HL-60 (cell line): ENCODE data around the gene RABGAP1L.
"Not testable (repeated sequence)": the region's sequence is repeated elsewhere in the genome, so short reads cannot be mapped to it uniquely, and the experiment has no call there.

Experiments
- DNase-seq, 2 experiments: peaks; one replicate each; pipeline ENCODE4 v3.0.0-alpha.2; 2010 to 2020; ENCODE audit warnings: low read depth in 1 of 2, low spot score in 1 of 2
- H3K27ac ChIP-seq: fragments of 250-450 bp; sonication (Bioruptor Pico); replicated peaks from 2 replicates; pipeline ENCODE4 v1.5.1; 2020; ENCODE audit warnings: mild to moderate bottlenecking, moderate library complexity
- H3K27me3 ChIP-seq: fragments of 250-450 bp; sonication (Bioruptor Pico); 2 replicates; pipeline ENCODE4 v1.5.1; 2021; ENCODE audit warnings: mild to moderate bottlenecking, moderate library complexity; ENCODE audit not compliant: insufficient read depth, poor library complexity, severe bottlenecking
- H3K4me3 ChIP-seq: replicated peaks from 2 replicates; pipeline ENCODE4 v1.5.1; 2011; ENCODE audit warnings: mild to moderate bottlenecking, control low read depth, low read length; ENCODE audit not compliant: insufficient read depth
- CTCF ChIP-seq: IDR thresholded peaks from one replicate; pipeline ENCODE4 v1.5.1; 2011; ENCODE audit warnings: low read length, control low read depth, inconsistent platforms; ENCODE audit not compliant: insufficient read depth
- GABPA ChIP-seq: IDR thresholded peaks from 2 replicates; pipeline ENCODE4 v1.6.1; 2012; ENCODE audit warnings: low read depth
- POLR2AphosphoS5 ChIP-seq: IDR thresholded peaks from 2 replicates; pipeline ENCODE4 v1.6.1; 2012; ENCODE audit warnings: low read depth
- REST ChIP-seq: IDR thresholded peaks from 2 replicates; pipeline ENCODE4 v1.6.1; 2012; ENCODE audit warnings: low read depth; ENCODE audit not compliant: insufficient replicate concordance
- SPI1 ChIP-seq: IDR thresholded peaks from 2 replicates; pipeline ENCODE4 v1.6.1; 2012; ENCODE audit warnings: low read depth, mild to moderate bottlenecking, borderline replicate concordance

Gene RABGAP1L

GRCh38 chr1:175023043-175023921 lies 864.0 kb downstream of the RABGAP1L start, which contains the start of gene MRPS14:
TSS of gene MRPS14 (minus strand) at chr1:175023425. CDS start at chr1:175023408, 17 bp downstream.
- peak; percentile 92 to 98 for DNase-seq
- TF ChIP-seq GABPA (peak; percentile 27; the same call in 1 of the 2 replicates), POLR2AphosphoS5 (peak; percentile 96), SPI1 (no peak), REST (peak; percentile 66), CTCF (no peak)
- Histone ChIP-seq H3K4me3 (peak within 1 kb of the TSS; percentile 80), H3K27me3 (no peaks in the 10 kb centered on the region), H3K27ac (peak within 1 kb of the TSS; percentile 77)

- peak overlapping the region; percentile 77 for H3K27ac ChIP-seq
- not testable (repeated sequence) for DNase-seq, H3K27me3 ChIP-seq
- peak overlapping the region; percentile 80 for H3K4me3 ChIP-seq
Observed at GRCh38 chr1:175023922-175024242, 864.6 kb downstream of the RABGAP1L start.

GRCh38 chr1:175024773-175025172 lies 865.5 kb downstream of the RABGAP1L start:
- no peak overlapping the region for H3K4me3 ChIP-seq
- DNase-seq: no peak
- no peak overlapping the region for H3K27ac ChIP-seq
- no peak for TF ChIP-seq CTCF
- TF ChIP-seq SPI1: no peak
- TF ChIP-seq POLR2AphosphoS5: no peak
- no peak for TF ChIP-seq REST
- TF ChIP-seq GABPA: no peak
- no peaks in the 10 kb centered on the region for H3K27me3 ChIP-seq

GRCh38 chr1:175033953-175034352 lies 874.6 kb downstream of the RABGAP1L start:
- H3K27me3 ChIP-seq: no peaks in the 10 kb centered on the region
- H3K27ac ChIP-seq: no peak overlapping the region
- no peak for DNase-seq
- TF ChIP-seq SPI1 (no peak), CTCF (no peak), REST (no peak), POLR2AphosphoS5 (no peak), GABPA (no peak)
- no peak overlapping the region for H3K4me3 ChIP-seq
